ENCODE results near the gene IARS1.
A peak's percentile ranks its signal among the peaks of the same experiment; 100 is the strongest.

Gene IARS1

GRCh38 chr9:92293452-92294296 lies at the start of gene IARS1:
TSS of gene IARS1 (minus strand) at chr9:92293697. CDS start at chr9:92289419, 4,278 bp downstream.
- TF ChIP-seq CTCF (IDR thresholded peaks at IDR 0.05; ENCODE audit: low read depth, low read length): no peak
- peak within 1 kb of the TSS; percentile 82 for H3K4me3 ChIP-seq (ENCODE audit: low read depth, low read length)

- no peak overlapping the region for H3K4me3 ChIP-seq (ENCODE audit: low read depth, low read length)
- no peak for TF ChIP-seq CTCF (IDR thresholded peaks at IDR 0.05; ENCODE audit: low read depth, low read length)
These were observed 49.5 kb upstream of the IARS1 start for GRCh38 chr9:92342825-92343488.

- H3K4me3 ChIP-seq (ENCODE audit: low read depth, low read length): no peak overlapping the region
- TF ChIP-seq CTCF (IDR thresholded peaks at IDR 0.05; ENCODE audit: low read depth, low read length): no peak
These were observed 48.1 kb upstream of the IARS1 start for GRCh38 chr9:92341578-92341977.

- H3K4me3 ChIP-seq (ENCODE audit: low read depth, low read length): no peak overlapping the region
- TF ChIP-seq CTCF (IDR thresholded peaks at IDR 0.05; ENCODE audit: low read depth, low read length): no peak
These were observed 39.8 kb upstream of the IARS1 start for GRCh38 chr9:92333282-92333634.

GRCh38 chr9:92332577-92333281 lies 39.2 kb upstream of the IARS1 start:
- H3K4me3 ChIP-seq (ENCODE audit: low read depth, low read length): no peak overlapping the region
- TF ChIP-seq CTCF (IDR thresholded peaks at IDR 0.05; ENCODE audit: low read depth, low read length): no peak

GRCh38 chr9:92328225-92328624 lies 34.7 kb upstream of the IARS1 start:
- TF ChIP-seq CTCF (IDR thresholded peaks at IDR 0.05; ENCODE audit: low read depth, low read length): no peak
- no peak overlapping the region for H3K4me3 ChIP-seq (ENCODE audit: low read depth, low read length)

Measured in WI38 (cell line).